OCI-LY7 (cell line): ENCODE measurements around the gene FGGY.

Experiments
- CTCF ChIP-seq: fragments of 200-600 bp; sonication (generic); conservative IDR thresholded peaks from 2 replicates; pipeline ENCODE4 v1.5.1; 2014; ENCODE audit warnings: mild to moderate bottlenecking, antibody characterized with exemption, low read length, moderate library complexity, mixed read lengths
- EZH2phosphoT487 ChIP-seq: fragments of 200-600 bp; sonication (generic); IDR thresholded peaks from 2 replicates; pipeline ENCODE4 v1.6.1; 2018; ENCODE audit warnings: low read depth, borderline replicate concordance, mild to moderate bottlenecking, mixed run types, antibody characterized with exemption, low read length, moderate library complexity, mixed read lengths

DNA sequence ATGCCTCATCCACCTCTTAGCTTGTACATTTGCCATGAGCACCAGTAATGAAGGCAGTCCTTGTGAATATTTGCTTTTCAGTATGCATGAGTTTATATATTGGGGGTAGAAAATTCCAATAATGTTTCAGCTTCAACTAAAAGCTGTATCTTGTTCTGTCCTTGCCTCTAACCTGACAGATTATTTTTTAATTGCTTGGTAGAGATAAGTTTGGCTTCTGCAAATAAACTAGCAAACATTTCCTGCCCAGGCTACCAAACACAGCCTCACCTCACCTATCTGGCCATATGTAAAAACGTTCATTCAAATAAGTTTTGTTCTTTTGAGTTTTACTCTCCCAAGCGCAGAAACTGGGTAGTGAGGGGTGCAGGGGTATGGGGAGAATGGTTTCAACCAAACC lies 442.2 kb downstream of the FGGY start:
- TF ChIP-seq CTCF (no peak), EZH2phosphoT487 (no peak)
